Mesothelial cell of epicardium (in vitro differentiated cells): Measurements from ENCODE around the gene FNDC8. TPM values are rescaled to one million over a fixed set of nuclear protein-coding genes. Genes with fewer than 3 reads are reported as not detected.

ENCODE experiments used
- DNase-seq, 2 experiments: peaks; one replicate each; pipeline ENCODE4 v3.0.0; 2021; ENCODE audit warnings: low spot score in 2 of 2; ENCODE audit not compliant: unreplicated experiment in 2 of 2
- H3K27ac Mint-ChIP-seq: 2 replicates; pipeline ENCODE4 v1.8.0; 2021; ENCODE audit warnings: mixed read lengths
- H3K27me3 Mint-ChIP-seq: 2 replicates; pipeline ENCODE4 v1.8.0; 2021; ENCODE audit warnings: low read depth, mixed read lengths
- H3K36me3 Mint-ChIP-seq: 2 replicates; pipeline ENCODE4 v1.8.0; 2021; ENCODE audit warnings: mixed read lengths
- H3K4me1 Mint-ChIP-seq: 2 replicates; pipeline ENCODE4 v1.8.0; 2021; ENCODE audit warnings: mixed read lengths
- H3K4me3 Mint-ChIP-seq: 2 replicates; pipeline ENCODE4 v1.8.0; 2021; ENCODE audit warnings: mild to moderate bottlenecking, moderate library complexity, mixed read lengths
- H3K9me3 Mint-ChIP-seq: 2 replicates; pipeline ENCODE4 v1.8.0; 2021; ENCODE audit warnings: mixed read lengths
- total RNA-seq: library from RNA; stranded (reverse); gene quantifications from 3 replicates; pipeline ENCODE4 v1.2.1, GENCODE V29; 2021
- TF ChIP-seq, protein P1 (sequence below): fragments of 200-600 bp; sonication (generic); IDR thresholded peaks from one replicate; pipeline ENCODE4 v1.5.0; 2021; ENCODE audit warnings: antibody characterized with exemption; ENCODE audit not compliant: unreplicated experiment

Gene FNDC8
- total RNA-seq, 1 donor from 2014 or later: not detected

DNA sequence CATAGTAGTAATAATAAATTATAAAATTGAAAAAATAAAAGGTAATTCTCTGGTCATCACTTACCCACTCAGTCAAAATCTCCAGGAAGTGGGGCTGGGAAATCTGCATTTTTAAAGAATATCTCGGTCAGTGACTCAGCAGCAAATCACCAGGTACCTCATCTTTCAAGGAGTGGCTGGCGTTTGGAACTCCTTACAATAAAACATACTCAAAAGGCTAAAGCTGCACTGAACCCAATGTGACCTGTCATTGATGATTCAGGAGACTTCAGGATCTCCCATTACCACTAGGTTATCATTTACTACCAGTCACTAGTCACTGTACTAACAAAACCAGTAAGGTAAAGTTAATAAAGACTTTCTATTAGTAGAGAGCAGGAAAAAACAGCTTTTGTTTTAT is 36.4 kb upstream of the FNDC8 start:
- no peak for DNase-seq
- Mint-ChIP-seq H3K27me3 (no peaks in the 10 kb centered on the region), H3K4me1 (peaks cover 46% of the 10 kb centered on the region), H3K27ac (peak overlapping the region; percentile 9), H3K9me3 (no peaks in the 10 kb centered on the region), H3K4me3 (no peak overlapping the region), H3K36me3 (no peaks in the 10 kb centered on the region)
- TF ChIP-seq, protein P1, sequence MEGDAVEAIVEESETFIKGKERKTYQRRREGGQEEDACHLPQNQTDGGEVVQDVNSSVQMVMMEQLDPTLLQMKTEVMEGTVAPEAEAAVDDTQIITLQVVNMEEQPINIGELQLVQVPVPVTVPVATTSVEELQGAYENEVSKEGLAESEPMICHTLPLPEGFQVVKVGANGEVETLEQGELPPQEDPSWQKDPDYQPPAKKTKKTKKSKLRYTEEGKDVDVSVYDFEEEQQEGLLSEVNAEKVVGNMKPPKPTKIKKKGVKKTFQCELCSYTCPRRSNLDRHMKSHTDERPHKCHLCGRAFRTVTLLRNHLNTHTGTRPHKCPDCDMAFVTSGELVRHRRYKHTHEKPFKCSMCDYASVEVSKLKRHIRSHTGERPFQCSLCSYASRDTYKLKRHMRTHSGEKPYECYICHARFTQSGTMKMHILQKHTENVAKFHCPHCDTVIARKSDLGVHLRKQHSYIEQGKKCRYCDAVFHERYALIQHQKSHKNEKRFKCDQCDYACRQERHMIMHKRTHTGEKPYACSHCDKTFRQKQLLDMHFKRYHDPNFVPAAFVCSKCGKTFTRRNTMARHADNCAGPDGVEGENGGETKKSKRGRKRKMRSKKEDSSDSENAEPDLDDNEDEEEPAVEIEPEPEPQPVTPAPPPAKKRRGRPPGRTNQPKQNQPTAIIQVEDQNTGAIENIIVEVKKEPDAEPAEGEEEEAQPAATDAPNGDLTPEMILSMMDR: no peak

DNA sequence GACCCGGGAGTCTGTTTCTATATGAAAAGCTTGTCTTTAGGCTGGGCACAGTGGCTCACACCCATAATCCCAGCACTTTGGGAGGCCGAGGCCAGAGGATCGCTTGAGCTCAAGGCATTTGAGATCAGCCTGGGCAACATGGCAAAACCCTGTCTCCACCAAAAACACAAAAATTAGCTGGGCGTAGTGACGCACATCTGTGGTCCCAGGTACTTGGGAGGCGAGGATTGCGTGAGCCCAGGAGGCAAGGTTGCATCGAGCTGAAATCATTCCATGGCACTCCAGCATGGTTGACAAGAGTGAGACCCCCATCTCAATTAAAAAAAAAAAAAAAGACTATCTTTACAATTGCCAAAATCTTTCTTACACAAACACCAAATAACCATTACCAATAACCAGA is 35.3 kb upstream of the FNDC8 start:
- Mint-ChIP-seq H3K27me3 (no peaks in the 10 kb centered on the region), H3K4me3 (no peak overlapping the region), H3K4me1 (peaks cover 46% of the 10 kb centered on the region), H3K36me3 (no peaks in the 10 kb centered on the region), H3K27ac (no peak overlapping the region), H3K9me3 (no peaks in the 10 kb centered on the region)
- DNase-seq: no peak
- TF ChIP-seq, protein P1: no peak

DNA sequence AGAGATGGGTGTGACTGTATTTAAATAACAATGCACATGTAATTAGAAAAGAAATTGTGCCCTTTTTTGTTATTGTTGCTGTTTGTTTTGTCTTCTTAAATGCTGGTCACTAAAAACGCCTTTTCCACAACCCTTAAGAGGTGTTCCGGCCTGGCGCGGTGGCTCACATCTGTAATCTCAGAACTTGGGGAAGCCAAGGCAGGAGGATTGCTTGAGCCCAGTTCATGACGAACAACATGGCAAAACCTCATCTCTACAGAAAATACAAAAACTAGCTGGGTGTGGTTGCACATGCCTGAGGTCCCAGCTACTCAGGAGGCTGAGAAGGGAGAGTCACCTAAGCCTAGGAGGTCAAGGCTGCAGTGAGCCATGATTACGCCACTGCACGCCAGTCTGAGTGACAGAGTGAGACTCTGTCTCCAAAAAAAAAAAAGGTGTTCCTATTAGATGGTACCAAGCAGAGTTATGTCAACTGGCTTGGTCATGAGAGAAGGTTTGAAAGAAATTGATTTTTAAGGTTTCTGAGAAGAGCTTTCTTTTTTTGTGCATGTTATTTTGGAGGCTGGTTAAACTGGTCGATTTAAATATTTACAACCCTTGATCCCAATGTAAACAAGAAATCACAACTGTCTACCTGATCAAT is 34.4 kb upstream of the FNDC8 start:
- Mint-ChIP-seq H3K4me1 (peaks cover 43% of the 10 kb centered on the region), H3K27me3 (no peaks in the 10 kb centered on the region), H3K27ac (peak overlapping the region; percentile 94), H3K9me3 (no peaks in the 10 kb centered on the region), H3K36me3 (no peaks in the 10 kb centered on the region), H3K4me3 (peak overlapping the region; percentile 85)
- TF ChIP-seq, protein P1: no peak
- no peak for DNase-seq

DNA sequence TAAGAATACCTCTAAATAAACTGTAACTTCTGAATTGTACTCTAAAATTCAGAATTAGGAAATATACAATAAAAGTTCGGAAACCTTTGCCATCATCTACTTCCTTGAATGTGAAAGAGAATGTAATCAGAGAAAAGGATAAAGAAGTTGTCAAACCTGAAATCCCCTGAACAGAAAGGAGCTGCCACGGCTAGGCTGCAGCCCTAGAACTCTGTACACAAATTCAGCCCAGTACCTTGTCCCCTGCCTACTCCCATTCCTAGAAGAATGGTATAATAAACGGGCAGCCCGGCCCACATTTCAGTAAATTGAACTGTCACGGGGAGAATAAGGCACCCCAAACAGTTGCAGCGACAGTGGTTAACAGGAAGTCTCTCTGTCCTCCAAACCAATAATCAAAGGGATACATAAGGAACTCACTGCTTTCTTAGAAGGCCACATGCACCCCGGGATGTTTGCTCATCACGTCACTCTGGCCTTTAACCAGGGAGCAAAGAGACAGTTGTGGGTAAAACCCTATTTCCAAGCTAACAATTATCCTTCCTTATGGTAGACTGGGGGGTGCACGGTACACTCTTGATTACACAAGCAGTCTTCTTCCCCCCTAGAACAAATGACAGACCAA is 33.6 kb upstream of the FNDC8 start:
- H3K4me1 Mint-ChIP-seq: peaks cover 35% of the 10 kb centered on the region
- no peaks in the 10 kb centered on the region for H3K36me3 Mint-ChIP-seq
- H3K27ac Mint-ChIP-seq: peak overlapping the region; percentile 94
- peak overlapping the region; percentile 85 for H3K4me3 Mint-ChIP-seq
- no peaks in the 10 kb centered on the region for H3K27me3 Mint-ChIP-seq
- no peaks in the 10 kb centered on the region for H3K9me3 Mint-ChIP-seq
- no peak for DNase-seq
- TF ChIP-seq, protein P1: no peak

DNA sequence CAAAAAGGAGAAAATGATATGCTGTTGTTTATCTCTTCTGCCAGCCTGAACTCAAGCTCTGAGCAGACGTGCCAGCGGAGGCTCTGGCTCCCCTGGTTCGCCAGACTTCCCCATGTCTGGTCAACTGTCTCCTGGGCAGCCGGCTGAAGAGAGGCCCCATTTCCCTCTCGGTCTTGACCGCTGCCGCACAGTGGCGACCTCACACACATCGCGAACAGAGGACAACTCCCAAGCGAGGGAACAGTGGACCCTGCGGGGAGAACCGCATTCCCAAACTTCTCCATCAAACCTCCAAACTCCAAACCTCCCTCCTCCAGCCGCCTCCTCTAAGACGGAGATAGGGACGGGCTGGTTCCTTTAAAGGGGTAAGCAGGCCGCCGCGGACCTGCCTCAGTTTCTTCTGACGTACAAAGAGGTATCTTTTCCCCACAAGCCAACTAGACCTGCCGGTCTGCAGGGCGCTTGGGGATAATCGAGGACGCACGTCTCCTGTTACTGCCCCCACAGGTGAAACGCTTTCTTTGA is 33.0 kb upstream of the FNDC8 start:
- no peaks in the 10 kb centered on the region for H3K27me3 Mint-ChIP-seq
- peaks cover 2% of the 10 kb centered on the region for H3K9me3 Mint-ChIP-seq
- no peaks in the 10 kb centered on the region for H3K36me3 Mint-ChIP-seq
- peak in 1 of 2 experiments; percentile 46 for DNase-seq
- H3K27ac Mint-ChIP-seq: peak overlapping the region; percentile 94
- TF ChIP-seq, protein P1: no peak
- H3K4me3 Mint-ChIP-seq: peak overlapping the region; percentile 85
- H3K4me1 Mint-ChIP-seq: peaks cover 31% of the 10 kb centered on the region
